Naive thymus-derived CD8-positive, alpha-beta T cell (primary cell): ENCODE results near the gene TMEM26. TPM values are rescaled to one million over a fixed set of nuclear protein-coding genes. Genes with fewer than 3 reads are reported as not detected.
A peak's percentile ranks its signal among the peaks of the same experiment; 100 is the strongest.

Experiments used
- ATAC-seq, 2 donors: fragments of 150-1000 bp; cut with Tn5 transposase in 1 of 2; sonication (Bioruptor Pico), chemical (Tn5 transposase) in 1 of 2; 1 replicate in 1 of 2; 2 replicates in 1 of 2; pipeline ENCODE4 v1.10.0; 2021; ENCODE audit warnings: mild to moderate bottlenecking in 2 of 2, moderate library complexity in 2 of 2
- POLR2A ChIA-PET: fragments of 350-600 bp; sonication (Branson Sonifier 250); formaldehyde crosslinking; loops from one replicate; lab custom pipeline; 2021; ENCODE audit warnings: antibody characterized with exemption; lab: Charles Lee
- DNase-seq, 10 donors: peaks; one replicate each; pipeline versions ENCODE4 v3.0.0 to v3.0.0-alpha.2; 2020 to 2022
- H3K27ac Mint-ChIP-seq, 10 donors: one replicate each; pipeline ENCODE4 v1.8.0; 2020 to 2022; ENCODE audit warnings: mild to moderate bottlenecking in 10 of 10, mixed read lengths in 10 of 10, moderate library complexity in 4 of 10, inconsistent platforms in 1 of 10
- H3K27me3 Mint-ChIP-seq, 5 donors: one replicate each; pipeline ENCODE4 v1.8.0; 2021 to 2022; ENCODE audit warnings: mixed read lengths in 5 of 5
- H3K36me3 Mint-ChIP-seq, 3 donors: one replicate each; pipeline ENCODE4 v1.8.0; 2020 to 2022; ENCODE audit warnings: mixed read lengths in 3 of 3, mild to moderate bottlenecking in 2 of 3, inconsistent platforms in 1 of 3
- H3K4me1 Mint-ChIP-seq, 4 donors: one replicate each; pipeline ENCODE4 v1.8.0; 2021 to 2022; ENCODE audit warnings: mixed read lengths in 4 of 4
- H3K4me3 Mint-ChIP-seq, 10 donors: one replicate each; pipeline ENCODE4 v1.8.0; 2020 to 2022; ENCODE audit warnings: mild to moderate bottlenecking in 10 of 10, mixed read lengths in 10 of 10, moderate library complexity in 6 of 10, inconsistent platforms in 1 of 10
- H3K9me3 Mint-ChIP-seq, 9 donors: one replicate each; pipeline ENCODE4 v1.8.0; 2020 to 2022; ENCODE audit warnings: mixed read lengths in 9 of 9, mild to moderate bottlenecking in 3 of 9, inconsistent platforms in 1 of 9, moderate library complexity in 1 of 9
- polyA plus RNA-seq, 3 donors: library from polyadenylated mRNA; unstranded; fragments of 300-500 nt; fragmentation: Illumina TruSeq; gene quantifications; one replicate each; pipeline ENCODE4 v1.2.3, GENCODE V29; 2021
- total RNA-seq, 8 experiments: library from RNA in 2 of 8; stranded (reverse) in 2 of 8; gene quantifications; one replicate each; pipeline ENCODE4 v1.2.3 and lab custom pipeline; 2021 to 2026

Gene TMEM26
- total and polyA plus RNA-seq, 5 experiments from 2014 or later: not detected

DNA sequence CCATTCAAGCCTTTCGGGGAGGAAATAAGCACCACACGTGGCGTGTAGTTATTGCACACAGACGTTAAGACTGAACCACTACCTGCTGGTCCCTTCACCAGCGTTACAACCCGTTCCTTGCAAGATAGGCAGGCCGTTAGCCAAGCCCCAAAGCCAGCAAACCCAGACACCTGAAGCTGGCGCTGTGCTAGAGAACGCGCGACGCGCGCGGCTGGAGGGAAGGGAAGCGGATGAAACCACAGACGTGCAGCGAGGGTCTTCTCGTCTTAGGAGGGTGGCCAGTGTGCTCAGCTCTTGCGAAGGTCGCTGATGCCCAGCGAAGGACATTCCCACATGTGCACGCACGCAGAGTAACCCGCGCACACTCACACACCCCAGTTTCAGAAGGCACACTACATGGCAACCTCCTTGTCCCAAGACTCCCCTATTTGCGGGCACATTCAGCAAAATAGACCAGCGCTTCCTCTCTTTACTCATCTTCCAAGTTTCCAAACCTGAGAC is 980 bp downstream of the TMEM26 start:
- Mint-ChIP-seq H3K4me3 (peak overlapping the region in 4 of 10 donors; percentile 4 to 41 (median 18)), H3K36me3 (no peaks in the 10 kb centered on the region), H3K4me1 (peaks cover 0 to 11% (median 3%) of the 10 kb centered on the region in 4 donors), H3K27me3 (peaks cover 12 to 41% (median 30%) of the 10 kb centered on the region in 5 donors), H3K27ac (no peak overlapping the region), H3K9me3 (no peaks in the 10 kb centered on the region)
- ATAC-seq (no peak), DNase-seq (no peak)
- POLR2A ChIA-PET: no interaction called here

- Mint-ChIP-seq H3K4me1 (peaks cover 0 to 11% (median 3%) of the 10 kb centered on the region in 4 donors), H3K27me3 (peaks cover 12 to 41% (median 30%) of the 10 kb centered on the region in 5 donors), H3K9me3 (no peaks in the 10 kb centered on the region), H3K36me3 (no peaks in the 10 kb centered on the region), H3K27ac (no peak overlapping the region), H3K4me3 (no peak overlapping the region)
- DNase-seq (no peak), ATAC-seq (no peak)
- POLR2A ChIA-PET: no interaction called here
Observed at GRCh38 chr10:61451357-61451756, 1.8 kb downstream of the TMEM26 start.

- no peaks in the 10 kb centered on the region for H3K9me3 Mint-ChIP-seq
- H3K27me3 Mint-ChIP-seq: peaks cover 6 to 27% (median 23%) of the 10 kb centered on the region in 5 donors
- no peak overlapping the region for H3K4me3 Mint-ChIP-seq
- H3K36me3 Mint-ChIP-seq: no peaks in the 10 kb centered on the region
- ATAC-seq (no peak), DNase-seq (no peak)
- H3K4me1 Mint-ChIP-seq: peaks cover 0 to 11% (median 3%) of the 10 kb centered on the region in 4 donors
- POLR2A ChIA-PET: no interaction called here
- H3K27ac Mint-ChIP-seq: no peak overlapping the region
Observed at GRCh38 chr10:61448841-61449600, 4.2 kb downstream of the TMEM26 start.

GRCh38 chr10:61448091-61448490 is 5.1 kb downstream of the TMEM26 start:
- H3K4me1 Mint-ChIP-seq: peaks cover 0 to 11% (median 3%) of the 10 kb centered on the region in 4 donors
- DNase-seq: no peak
- H3K9me3 Mint-ChIP-seq: no peaks in the 10 kb centered on the region
- POLR2A ChIA-PET: no interaction called here
- no peaks in the 10 kb centered on the region for H3K36me3 Mint-ChIP-seq
- ATAC-seq: no peak
- no peak overlapping the region for H3K4me3 Mint-ChIP-seq
- no peak overlapping the region for H3K27ac Mint-ChIP-seq
- peaks cover 6 to 23% (median 19%) of the 10 kb centered on the region in 5 donors for H3K27me3 Mint-ChIP-seq

DNA sequence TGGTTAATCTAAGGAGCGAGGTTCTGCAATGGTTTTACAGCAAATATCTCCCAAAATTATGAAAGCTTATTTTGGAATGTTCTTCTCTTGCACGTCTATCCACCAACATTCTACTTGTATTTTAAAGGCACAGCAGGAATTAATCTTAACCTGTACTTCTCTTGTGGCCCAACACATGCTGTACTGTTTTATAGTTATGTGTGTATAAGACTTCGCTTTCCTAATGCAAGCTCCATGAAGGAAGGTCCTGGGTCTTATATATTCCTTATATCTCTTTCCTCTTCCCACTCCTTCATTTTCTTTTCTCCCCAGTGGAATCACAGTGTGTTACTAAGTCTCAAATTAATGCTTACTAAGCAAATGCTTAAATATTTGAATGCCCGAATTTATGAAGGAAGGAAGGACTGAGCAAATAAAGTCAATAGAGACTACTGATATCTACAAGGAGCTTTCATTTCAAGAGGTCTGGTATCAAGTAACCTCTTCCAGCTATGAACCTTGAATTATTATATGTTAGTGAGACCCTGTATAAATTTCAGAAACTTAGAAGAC is 14.0 kb downstream of the TMEM26 start:
- peaks cover 1 to 16% (median 14%) of the 10 kb centered on the region in 4 donors for H3K4me1 Mint-ChIP-seq
- POLR2A ChIA-PET: no interaction called here
- H3K36me3 Mint-ChIP-seq: no peaks in the 10 kb centered on the region
- no peak overlapping the region for H3K4me3 Mint-ChIP-seq
- ATAC-seq (no peak), DNase-seq (no peak)
- H3K9me3 Mint-ChIP-seq: no peaks in the 10 kb centered on the region
- H3K27me3 Mint-ChIP-seq: peaks cover 0 to 2% (median 0%) of the 10 kb centered on the region in 5 donors
- no peak overlapping the region for H3K27ac Mint-ChIP-seq

DNA sequence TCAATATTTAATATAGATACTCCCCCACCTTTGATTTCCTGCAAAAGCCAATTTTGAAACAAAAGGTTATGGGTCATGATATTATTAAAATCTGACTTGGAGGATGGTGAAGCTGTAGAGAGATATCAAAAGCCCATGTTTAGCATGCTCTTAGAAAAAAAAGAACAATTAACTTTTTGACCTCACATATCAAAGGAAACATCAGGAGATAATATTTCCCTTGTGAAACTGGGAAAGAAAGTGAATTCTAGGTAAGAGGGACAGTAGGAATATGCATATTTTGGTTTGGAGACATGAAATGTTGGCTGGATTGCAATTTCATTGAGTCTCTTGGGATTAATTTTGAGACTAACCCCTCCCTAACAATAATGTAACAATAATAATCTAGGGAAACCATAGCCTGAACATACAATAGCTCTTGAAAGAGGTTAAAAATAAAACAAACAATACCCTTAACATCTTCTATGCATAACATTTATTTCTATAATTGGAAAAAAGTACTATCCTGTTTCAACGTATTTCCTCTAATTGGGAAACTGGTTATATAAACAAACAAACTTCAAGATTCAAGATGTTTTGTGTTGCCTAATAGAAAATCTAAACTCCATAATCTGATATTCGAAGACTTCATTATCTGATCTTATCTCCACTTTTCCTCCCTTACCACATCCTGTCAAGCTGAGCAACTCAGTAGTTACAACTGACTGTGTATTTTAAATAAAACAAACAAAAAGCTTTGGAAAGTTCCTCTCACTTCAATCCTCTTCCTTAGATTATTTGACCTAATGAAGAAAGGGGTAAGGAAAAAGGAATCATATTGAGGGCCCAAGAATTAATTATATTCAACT is 14.8 kb downstream of the TMEM26 start:
- no peaks in the 10 kb centered on the region for H3K36me3 Mint-ChIP-seq
- no peak overlapping the region for H3K4me3 Mint-ChIP-seq
- no peak overlapping the region for H3K27ac Mint-ChIP-seq
- POLR2A ChIA-PET: no interaction called here
- H3K9me3 Mint-ChIP-seq: no peaks in the 10 kb centered on the region
- peak in 1 of 10 donors; percentile 11 for DNase-seq
- H3K4me1 Mint-ChIP-seq: peaks cover 1 to 16% (median 14%) of the 10 kb centered on the region in 4 donors
- peaks cover 0 to 2% (median 0%) of the 10 kb centered on the region in 5 donors for H3K27me3 Mint-ChIP-seq
- no peak for ATAC-seq

- no peak overlapping the region for H3K27ac Mint-ChIP-seq
- no peak overlapping the region for H3K4me3 Mint-ChIP-seq
- peaks cover 12 to 57% (median 35%) of the 10 kb centered on the region in 9 donors for H3K9me3 Mint-ChIP-seq
- POLR2A ChIA-PET: no interaction called here
- peaks cover 0 to 32% (median 3%) of the 10 kb centered on the region in 3 donors for H3K36me3 Mint-ChIP-seq
- no peak for DNase-seq
- no peaks in the 10 kb centered on the region for H3K4me1 Mint-ChIP-seq
- ATAC-seq: no peak
- no peaks in the 10 kb centered on the region for H3K27me3 Mint-ChIP-seq
Observed at GRCh38 chr10:61423178-61423577, 30.0 kb downstream of the TMEM26 start.

GRCh38 chr10:61417661-61418060 is 35.5 kb downstream of the TMEM26 start:
- POLR2A ChIA-PET: no interaction called here
- ATAC-seq (no peak), DNase-seq (no peak)
- Mint-ChIP-seq H3K36me3 (peaks cover 0 to 24% (median 3%) of the 10 kb centered on the region in 3 donors), H3K4me1 (no peaks in the 10 kb centered on the region), H3K27me3 (no peaks in the 10 kb centered on the region), H3K9me3 (peaks cover 8 to 35% (median 22%) of the 10 kb centered on the region in 9 donors), H3K27ac (no peak overlapping the region), H3K4me3 (no peak overlapping the region)

- H3K27me3 Mint-ChIP-seq: no peaks in the 10 kb centered on the region
- ATAC-seq (no peak), DNase-seq (no peak)
- H3K36me3 Mint-ChIP-seq: peaks cover 0 to 16% (median 3%) of the 10 kb centered on the region in 3 donors
- POLR2A ChIA-PET: no interaction called here
- H3K9me3 Mint-ChIP-seq: peaks cover 5 to 20% (median 11%) of the 10 kb centered on the region in 9 donors
- no peak overlapping the region for H3K27ac Mint-ChIP-seq
- H3K4me1 Mint-ChIP-seq: no peaks in the 10 kb centered on the region
- no peak overlapping the region for H3K4me3 Mint-ChIP-seq
Observed at GRCh38 chr10:61415824-61416223, 37.4 kb downstream of the TMEM26 start.

DNA sequence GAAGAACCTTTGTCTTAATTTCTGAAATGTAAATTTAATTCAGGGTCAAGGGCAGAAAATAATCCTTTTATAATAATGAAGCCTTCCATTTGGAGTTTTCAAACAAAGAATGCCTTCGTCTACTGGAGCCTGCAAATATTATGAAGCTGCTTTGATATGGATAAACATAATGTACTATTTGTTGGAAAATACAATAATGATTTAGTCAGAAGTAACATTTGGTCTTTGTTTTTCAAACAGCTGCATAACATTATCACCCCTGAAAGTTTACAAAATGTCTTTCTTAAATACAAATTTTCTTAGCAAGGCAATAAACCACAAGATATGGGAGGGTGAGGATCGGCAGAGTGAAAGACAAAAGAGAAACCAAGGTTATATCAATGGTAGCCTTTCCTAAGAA is 41.5 kb downstream of the TMEM26 start:
- H3K9me3 Mint-ChIP-seq: no peaks in the 10 kb centered on the region
- H3K27me3 Mint-ChIP-seq: peaks cover 0 to 4% (median 0%) of the 10 kb centered on the region in 5 donors
- no peaks in the 10 kb centered on the region for H3K36me3 Mint-ChIP-seq
- H3K4me3 Mint-ChIP-seq: no peak overlapping the region
- DNase-seq (no peak), ATAC-seq (no peak)
- POLR2A ChIA-PET: no interaction called here
- H3K27ac Mint-ChIP-seq: no peak overlapping the region
- H3K4me1 Mint-ChIP-seq: no peaks in the 10 kb centered on the region

GRCh38 chr10:61410353-61411070 is 42.7 kb downstream of the TMEM26 start:
- Mint-ChIP-seq H3K4me1 (no peaks in the 10 kb centered on the region), H3K27ac (no peak overlapping the region), H3K36me3 (no peaks in the 10 kb centered on the region), H3K4me3 (no peak overlapping the region), H3K9me3 (no peaks in the 10 kb centered on the region), H3K27me3 (peaks cover 0 to 4% (median 0%) of the 10 kb centered on the region in 5 donors)
- DNase-seq (no peak), ATAC-seq (no peak)
- POLR2A ChIA-PET: no interaction called here

DNA sequence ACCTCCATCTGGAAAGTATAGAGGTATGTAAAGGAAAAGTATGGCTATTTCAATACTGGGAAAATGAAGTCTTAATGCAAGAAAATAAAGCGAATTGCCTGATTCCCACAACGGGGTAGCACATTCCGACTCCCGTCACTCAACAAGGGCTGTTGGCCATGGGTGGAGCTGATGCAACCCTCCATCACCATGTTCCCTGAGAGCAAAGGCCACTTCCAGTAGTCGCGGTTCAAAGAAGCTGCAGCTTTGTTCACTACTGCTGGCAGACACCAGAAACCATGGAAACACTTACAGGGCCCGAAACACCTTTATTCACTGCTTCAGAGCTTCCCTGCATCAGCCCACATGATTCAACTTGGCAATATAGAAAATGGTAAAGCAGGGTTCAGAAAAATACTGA is 44.0 kb downstream of the TMEM26 start:
- ATAC-seq (no peak), DNase-seq (no peak)
- peaks cover 0 to 4% (median 0%) of the 10 kb centered on the region in 5 donors for H3K27me3 Mint-ChIP-seq
- H3K36me3 Mint-ChIP-seq: no peaks in the 10 kb centered on the region
- H3K4me1 Mint-ChIP-seq: no peaks in the 10 kb centered on the region
- H3K4me3 Mint-ChIP-seq: no peak overlapping the region
- no peak overlapping the region for H3K27ac Mint-ChIP-seq
- H3K9me3 Mint-ChIP-seq: no peaks in the 10 kb centered on the region
- POLR2A ChIA-PET: no interaction called here
